ENCODE measurements around the gene DUT.

DNA sequence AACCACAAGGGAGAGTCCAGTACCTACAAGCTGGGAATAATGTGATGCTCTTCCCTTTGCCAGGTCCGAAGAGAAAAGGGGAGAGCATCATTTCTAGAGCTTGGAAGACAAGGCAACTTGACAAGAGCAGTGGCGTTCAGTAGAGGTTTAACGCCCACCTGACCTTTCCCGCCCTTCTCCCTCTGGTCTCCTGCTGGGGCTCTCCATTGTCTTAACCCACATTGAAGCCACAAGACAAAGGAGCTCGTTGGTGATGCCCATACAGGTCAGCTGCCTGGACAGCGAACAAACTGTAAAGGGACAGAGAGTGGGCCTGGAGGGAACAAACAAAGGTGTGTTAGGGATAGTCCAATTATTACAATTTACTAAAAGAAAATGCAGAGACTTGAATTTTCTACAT lies 13.1 kb upstream of the DUT start:
- TF ChIP-seq CTCF (conservative IDR thresholded peaks at IDR 0.05) = no peak
- no peak for TF ChIP-seq EZH2 (IDR thresholded peaks at IDR 0.05; ENCODE audit: low read depth)
